HG02884 (cell line): ENCODE data around the gene UPF3A.
A peak's percentile ranks its signal among the peaks of the same experiment; 100 is the strongest.
"Not testable (repeated sequence)": the region's sequence is repeated elsewhere in the genome, so short reads cannot be mapped to it uniquely, and the experiment has no call there.

ENCODE experiments used
- ATAC-seq: cut with Tn5 transposase; IDR thresholded peaks from one replicate; pipeline ENCODE4 v1.9.1; 2021; ENCODE audit warnings: mild to moderate bottlenecking, moderate library complexity; ENCODE audit not compliant: unreplicated experiment

Gene UPF3A, protein sequence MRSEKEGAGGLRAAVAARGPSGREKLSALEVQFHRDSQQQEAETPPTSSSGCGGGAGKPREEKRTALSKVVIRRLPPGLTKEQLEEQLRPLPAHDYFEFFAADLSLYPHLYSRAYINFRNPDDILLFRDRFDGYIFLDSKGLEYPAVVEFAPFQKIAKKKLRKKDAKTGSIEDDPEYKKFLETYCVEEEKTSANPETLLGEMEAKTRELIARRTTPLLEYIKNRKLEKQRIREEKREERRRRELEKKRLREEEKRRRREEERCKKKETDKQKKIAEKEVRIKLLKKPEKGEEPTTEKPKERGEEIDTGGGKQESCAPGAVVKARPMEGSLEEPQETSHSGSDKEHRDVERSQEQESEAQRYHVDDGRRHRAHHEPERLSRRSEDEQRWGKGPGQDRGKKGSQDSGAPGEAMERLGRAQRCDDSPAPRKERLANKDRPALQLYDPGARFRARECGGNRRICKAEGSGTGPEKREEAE

DNA sequence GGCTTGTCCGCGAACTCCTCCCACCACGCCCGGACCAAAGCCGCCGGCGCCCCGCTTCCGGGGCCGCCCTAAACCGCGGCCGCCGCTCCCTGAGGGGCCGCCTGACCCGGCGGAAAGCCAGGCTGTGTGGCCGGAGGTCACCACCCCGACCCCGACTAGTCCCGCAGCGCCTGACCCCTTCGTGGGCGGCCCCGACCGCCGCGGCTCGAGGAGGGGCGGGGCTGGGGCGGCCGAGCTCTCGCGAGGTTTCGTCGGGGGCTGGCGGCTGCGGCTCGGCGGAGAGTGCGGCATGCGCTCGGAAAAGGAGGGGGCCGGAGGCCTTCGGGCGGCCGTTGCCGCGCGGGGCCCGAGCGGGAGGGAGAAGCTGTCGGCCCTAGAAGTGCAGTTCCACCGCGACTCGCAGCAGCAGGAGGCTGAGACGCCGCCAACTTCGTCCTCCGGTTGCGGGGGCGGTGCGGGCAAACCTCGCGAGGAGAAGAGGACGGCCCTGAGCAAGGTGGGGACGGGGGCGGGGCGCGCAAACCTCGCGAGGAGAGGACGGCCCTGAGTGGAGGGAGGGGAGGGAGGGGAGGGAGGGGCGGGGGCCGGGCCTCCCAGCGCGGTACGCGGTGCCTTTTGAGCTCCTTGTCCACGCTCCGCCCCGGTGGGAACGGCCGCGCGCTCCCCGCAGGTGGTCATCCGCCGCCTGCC, at the start of gene UPF3A:
Gene UPF3A (plus strand): TSS at position 251 of the 690 bp plus-strand sequence. CDS start 39 bp downstream, at position 290.
- peak; percentile 49 for ATAC-seq

DNA sequence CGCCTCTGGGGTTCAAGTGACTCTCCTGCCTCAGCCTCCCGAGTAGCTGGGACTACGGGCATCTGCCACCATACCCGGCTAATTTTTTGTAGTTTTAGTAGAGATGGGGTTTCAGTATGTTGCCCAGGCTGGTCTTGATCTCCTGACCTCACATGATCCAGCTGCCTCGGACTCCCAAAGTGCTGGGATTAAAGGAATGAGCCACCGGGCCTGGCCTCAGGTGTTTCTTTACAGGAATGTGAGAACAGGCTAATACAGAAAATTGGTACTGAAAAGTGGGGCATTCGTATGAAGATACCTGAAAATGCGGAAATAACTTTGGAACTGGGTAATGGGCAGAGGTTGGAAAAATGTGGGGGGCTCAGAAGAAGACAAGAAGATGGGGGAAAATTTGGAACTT, 49.5 kb upstream of the UPF3A start:
- ATAC-seq, result no peak

DNA sequence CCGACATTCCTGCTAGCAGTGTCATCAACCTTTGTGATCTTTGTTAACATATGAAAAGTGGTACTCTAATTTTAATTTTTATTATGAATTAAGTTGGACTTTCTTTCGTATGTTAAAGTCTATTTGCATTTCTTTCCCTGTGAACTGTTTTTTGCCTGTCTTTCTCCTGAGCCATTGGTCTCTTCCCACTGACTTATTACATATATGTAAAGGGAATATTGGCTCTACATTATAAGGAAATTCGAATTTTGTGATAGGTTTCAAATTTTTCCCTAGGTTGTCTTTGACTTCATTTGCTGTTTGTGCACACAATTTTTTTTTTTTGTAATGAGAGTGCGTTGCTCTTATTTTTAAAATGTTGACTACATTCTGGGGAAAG, 47.1 kb upstream of the UPF3A start:
- ATAC-seq, result no peak

DNA sequence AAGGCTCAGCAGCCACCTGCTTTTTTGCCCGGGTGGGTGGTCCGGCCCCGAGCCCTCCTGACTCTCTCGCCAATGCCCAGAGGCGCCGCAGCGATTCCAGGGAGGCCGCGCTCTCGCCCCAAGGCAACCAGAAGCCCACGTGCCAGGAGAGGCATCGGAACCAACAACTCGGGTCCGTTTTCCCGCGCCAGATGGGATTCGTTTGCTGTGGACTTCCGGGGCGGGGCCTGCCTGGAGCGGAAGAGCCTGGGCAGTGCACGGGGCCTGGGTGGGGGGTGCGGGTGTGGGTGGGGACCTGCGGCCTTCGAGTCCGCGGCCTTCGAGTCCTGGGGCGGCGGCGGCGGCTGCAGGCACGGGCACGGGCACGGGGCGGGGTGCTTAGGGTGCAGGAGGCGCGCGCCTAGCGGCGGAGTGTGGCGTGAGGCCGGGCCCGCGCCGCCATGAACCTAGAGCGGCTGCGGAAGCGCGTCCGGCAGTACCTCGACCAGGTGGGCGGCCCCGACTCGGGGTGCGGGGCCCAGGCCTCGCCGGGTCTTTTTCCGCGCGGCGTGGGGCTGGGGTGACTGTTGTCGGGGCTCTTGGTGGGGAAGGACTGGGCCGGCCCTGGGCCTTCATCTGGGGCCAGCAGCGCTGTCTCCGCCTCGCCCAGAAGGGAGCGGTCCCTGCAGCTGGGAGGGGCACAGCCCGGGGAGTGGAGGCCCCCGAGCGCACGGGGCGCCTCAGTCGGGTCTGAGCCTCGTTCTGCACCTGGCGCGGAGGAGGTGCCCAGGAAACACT, 46.6 kb upstream of the UPF3A start, which contains the start of gene CDC16:
Gene CDC16 (plus strand): TSS at position 253 of the 777 bp plus-strand sequence. CDS start 188 bp downstream, at position 441.
- peak; percentile 81 for ATAC-seq

DNA sequence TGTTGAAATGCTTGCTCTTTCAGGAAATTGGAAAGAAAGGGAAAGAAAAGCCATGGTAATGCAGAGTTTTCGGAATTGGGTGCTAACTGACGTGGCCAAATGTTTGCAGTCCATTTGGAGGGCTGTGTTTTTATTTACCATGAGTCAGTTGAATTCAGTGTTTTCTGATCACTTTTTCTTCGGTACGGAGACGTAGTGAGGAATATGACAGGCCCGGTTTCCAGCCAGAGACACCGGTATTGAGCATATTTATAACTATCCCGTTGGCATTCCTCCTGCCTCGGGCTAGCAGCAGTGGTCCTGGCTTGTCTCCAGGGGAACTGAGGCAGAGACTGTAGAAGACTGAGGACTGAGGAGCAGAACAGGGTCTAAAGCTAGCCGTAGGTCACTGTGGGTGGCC, 45.7 kb upstream of the UPF3A start:
- no peak for ATAC-seq

DNA sequence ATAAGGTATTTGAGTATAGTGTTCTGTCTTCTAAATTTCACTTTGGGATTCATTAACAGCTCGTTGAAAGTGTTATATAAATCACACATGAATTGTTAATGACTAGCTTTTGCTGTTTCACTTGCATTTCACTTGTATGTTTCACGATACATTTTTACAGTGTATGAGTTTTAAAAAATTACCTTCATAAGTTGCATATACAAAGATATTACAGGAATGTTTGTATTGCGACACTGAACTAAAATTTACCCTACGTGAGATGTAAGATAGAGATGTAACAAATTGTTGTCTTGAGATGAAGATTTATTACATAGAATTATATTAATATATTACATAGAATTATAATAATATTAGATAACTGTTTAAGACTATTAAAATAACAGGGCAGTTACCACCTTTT, 45.2 kb upstream of the UPF3A start:
- no peak for ATAC-seq

DNA sequence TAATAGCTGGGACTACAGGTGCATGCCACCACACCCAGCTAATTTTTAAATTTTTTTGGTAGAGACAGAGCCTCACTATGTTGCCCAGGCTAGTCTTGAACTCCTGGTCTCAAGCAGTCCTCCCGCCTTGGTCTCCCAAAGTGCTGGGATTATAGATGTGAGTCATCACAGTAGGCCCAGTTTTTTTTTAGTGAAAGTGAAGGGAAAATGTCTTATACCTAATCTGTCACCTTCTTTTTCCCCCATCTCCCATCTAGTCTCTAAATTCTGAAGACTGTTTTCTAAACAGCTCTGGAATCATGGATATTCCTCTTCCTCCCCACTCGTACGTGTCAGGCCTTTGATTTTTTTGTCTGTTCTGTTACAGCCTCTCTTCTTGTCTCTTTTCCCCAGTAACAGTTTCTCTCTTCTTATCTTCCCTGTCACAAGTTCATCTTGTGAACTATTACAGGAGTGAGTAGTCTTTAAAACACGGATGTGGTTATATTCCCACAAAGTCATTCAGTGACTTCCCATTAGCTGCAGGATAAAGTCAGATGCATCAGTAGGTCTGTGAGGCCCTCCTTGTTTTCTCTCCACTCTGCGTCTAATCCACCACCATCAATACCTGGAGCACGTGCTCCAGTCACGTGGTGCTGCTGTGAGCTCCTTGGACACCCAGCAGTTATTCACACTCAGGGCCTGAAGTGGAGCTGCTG, 43.8 kb upstream of the UPF3A start:
- no peak for ATAC-seq

DNA sequence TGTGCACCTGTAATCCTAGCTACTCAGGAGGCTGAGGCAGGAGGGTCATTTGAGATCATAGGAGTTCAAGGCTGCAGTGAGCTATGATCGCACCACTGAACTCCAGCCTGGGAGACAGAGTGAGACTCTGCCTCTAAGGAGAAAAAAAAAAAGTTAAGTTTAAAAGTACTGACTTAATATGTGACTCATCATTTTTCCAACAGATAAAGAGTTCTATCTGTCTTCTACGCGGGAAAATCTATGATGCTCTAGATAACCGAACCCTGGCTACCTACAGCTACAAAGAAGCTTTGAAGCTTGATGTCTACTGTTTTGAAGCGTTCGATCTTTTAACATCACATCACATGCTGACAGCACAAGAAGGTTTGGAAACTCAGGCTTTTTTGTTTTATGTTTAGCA, 39.5 kb upstream of the UPF3A start:
- no peak for ATAC-seq

DNA sequence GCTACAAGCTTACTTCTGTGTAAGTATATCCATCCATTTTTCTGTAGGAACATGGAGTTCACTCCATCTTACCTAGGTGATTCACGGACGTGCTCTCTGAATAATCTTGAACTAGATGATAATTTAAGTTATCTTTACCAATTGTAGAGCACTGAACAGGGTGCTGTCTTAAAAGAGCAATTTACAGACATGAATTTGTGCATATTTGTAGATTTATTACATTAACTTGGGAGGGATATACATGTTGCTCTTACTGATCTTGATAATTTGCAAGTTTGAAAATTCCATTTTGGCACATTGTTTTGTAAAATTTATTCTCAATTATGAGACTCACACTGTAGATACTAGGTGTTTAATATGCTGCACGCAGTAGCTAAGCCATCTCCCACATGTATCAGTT, 37.4 kb upstream of the UPF3A start:
- ATAC-seq, result no peak

DNA sequence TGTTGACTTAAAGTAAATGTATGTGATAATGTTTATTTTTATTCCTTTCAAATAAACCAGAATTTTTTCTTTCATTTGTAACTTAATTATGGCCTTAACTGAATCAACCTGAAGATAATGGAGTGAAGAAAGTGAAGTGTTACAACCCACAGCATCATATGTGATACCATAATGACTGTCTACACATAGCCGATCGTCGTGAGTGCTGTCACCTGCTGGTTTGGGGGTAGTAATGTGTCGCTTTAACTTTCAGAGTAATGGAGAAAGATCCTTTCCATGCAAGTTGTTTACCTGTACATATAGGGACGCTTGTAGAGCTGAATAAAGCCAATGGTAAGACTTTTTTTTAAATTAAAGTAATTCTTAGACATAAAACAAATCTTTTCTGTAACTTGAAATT, 36.8 kb upstream of the UPF3A start:
- ATAC-seq, result no peak

DNA sequence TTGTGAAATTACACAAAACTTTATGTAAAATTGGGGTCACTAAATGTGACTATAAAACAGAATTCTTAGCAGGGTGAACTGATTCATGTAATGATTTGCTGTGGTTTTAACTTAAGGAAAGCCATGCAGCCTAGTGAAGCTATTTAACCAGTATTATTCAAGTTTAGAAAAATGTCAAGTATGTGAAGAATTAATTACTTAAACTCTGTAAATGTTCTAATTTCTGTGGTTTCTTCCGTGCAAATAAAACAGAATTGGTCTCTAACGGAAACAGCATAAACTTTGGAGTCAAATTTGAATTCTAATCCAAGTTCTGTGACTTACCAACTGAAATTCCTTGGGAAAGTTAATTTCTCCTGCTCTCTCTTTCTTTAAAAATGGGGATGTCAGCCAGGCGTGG, 33.4 kb upstream of the UPF3A start:
- no peak for ATAC-seq

DNA sequence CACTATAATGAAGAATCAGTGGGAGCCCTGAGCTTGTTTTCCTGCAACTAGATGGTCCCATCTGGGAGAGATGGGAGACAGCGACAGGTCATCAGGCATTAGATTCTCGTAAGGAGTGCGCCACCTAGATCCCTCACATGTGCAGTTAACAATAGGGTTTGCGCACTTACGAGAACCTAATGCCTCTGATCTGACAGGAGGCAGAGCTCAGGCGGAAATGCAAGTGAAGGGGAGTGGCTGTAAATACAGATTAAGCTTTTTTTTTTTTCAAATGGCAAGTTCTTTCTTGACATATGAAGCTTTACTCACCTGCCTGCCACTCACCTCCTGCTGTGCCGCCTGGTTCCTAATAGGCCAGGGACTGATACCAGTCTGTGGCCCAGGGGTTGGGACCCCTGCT, 32.3 kb upstream of the UPF3A start:
- no peak for ATAC-seq

DNA sequence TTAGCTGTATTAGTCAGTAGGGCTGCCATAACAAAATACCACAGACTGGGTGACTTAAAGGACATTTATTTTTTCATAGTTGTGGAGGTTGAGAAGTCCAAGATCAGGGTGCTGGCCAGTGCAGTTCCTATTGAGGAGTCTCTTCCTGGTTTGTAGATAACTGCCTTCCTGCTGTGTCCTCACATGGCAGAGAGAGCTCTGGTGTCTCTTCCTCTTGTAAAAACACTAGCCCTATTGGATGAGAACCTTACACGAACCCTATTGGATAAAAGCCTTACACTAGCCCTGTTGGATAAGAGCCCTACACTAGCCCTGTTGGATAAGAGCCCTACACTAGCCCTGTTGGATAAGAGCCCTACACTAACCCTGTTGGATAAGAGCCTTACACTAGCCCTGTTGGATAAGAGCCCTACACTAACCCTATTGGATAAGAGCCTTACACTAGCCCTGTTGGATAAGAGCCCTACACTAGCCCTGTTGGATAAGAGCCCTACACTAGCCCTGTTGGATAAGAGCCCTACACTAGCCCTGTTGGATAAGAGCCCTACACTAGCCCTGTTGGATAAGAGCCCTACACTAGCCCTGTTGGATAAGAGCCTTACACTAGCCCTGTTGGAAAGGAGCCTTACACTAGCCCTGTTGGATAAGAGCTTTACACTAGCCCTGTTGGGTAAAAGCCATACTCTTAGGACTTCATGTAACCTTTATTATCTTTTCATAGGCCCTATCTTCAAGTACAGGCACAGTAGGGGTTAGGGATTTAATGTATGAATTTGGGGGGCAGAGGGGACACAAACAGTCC, 29.6 kb upstream of the UPF3A start:
- ATAC-seq, result not testable (repeated sequence)

DNA sequence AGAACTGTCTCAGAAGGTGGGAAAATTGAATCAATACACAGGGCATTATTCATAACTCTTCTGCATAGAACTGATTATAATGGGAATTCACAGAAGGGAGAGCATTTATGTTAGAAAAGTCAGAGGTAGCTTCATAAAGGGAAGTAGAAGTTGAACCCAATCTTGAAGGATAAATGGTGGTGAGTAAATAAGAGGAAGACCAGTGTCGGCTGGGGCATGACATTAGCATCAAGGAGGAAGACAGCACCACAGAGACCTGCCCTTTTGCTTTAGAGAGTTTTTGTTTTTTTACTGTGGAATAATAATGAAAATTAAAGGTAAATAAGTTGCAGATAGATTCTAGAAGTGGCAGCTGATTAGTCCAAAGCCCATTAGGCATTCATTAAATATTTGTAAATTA, 24.9 kb upstream of the UPF3A start:
- no peak for ATAC-seq

DNA sequence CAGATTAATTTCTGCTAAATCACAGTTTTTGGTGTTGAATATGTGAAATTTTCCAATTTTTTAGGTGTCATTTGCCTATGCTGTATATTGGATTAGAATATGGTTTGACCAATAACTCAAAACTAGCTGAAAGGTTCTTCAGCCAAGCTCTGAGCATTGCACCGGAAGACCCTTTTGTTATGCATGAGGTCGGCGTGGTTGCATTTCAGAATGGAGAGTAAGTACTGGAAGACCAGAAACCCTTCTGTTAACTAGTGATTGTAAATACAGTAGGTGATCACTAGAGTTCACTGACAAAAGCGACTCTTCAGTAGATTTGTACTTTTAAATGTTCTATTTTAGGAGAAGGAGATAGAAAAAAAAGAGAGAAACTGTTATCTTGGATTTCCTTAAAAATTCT, 24.4 kb upstream of the UPF3A start:
- ATAC-seq, result no peak

DNA sequence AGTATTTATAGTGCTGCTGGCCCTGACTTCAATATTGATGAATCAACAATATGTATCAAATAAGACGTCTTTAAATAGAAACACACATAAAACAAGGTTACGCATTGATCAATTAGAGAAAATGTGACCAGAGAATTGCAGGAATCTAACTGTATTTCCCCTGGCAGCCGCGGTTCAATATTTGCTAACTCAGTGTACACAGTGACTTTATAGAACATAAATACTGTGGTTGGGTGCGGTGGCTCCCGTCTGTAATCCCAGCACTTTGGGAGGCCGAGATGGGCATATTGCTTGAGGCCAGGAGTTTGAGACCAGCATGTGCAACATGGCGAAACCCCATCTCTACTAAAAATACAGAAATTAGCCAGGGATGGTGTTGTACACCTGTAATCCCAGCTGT, 22.8 kb upstream of the UPF3A start:
- ATAC-seq, result no peak

DNA sequence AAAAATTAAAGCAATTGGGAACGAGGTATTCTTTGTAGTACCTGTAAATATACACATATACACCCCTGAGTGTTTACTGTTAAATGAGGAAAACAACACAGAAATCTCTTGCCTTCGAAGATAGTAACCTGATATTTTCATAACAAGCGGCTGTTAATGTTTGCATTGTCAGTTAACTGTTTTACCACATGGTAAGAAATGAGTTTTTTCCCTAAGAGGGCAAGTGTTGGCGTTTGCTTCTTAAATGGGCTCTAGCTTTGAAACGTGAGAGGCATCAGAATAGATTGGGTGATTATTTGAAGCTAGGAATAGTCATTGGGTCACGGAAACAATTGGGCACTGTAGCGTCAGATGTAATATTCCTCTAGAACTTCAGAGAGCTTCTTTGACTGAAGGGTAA, 22.0 kb upstream of the UPF3A start:
- ATAC-seq, result no peak

DNA sequence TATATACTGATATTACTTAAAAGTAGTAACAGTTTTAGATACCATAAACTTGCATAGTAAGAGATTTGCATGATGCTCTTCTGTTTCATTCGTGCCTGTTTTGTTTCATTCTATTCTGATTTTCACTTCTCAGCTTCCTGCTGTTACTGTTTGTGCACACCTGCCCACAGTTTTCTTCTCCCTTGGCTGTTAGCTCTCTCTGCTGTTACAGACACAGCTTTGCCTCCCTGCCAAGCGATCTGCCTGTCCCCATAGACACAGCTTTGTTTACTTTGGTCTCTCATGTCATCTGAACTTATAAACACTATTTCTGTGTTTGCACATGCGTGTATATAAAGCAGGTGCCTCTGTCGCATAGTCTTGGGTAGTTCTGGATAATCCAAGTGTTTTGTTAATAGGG, 21.4 kb upstream of the UPF3A start:
- ATAC-seq, result peak; percentile 59

DNA sequence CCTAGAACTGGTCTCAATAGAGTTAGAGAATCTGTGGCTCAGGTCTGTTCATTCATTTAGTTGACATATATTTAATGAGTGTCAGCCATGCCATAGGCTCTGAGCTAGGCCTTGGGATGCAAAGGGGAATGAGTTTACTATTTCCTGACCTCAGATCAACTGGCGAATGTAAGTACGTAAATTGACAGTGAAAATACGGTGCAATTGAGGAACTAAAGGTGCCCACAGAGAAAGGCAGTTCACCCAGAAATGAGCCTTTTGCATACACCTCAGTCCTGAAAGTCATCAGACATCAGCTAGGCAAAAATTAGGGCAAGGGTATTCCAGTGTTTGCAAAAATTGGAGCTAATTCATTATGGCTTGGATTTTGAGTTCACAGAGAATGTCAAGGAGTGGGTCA, 20.6 kb upstream of the UPF3A start:
- ATAC-seq, result no peak

DNA sequence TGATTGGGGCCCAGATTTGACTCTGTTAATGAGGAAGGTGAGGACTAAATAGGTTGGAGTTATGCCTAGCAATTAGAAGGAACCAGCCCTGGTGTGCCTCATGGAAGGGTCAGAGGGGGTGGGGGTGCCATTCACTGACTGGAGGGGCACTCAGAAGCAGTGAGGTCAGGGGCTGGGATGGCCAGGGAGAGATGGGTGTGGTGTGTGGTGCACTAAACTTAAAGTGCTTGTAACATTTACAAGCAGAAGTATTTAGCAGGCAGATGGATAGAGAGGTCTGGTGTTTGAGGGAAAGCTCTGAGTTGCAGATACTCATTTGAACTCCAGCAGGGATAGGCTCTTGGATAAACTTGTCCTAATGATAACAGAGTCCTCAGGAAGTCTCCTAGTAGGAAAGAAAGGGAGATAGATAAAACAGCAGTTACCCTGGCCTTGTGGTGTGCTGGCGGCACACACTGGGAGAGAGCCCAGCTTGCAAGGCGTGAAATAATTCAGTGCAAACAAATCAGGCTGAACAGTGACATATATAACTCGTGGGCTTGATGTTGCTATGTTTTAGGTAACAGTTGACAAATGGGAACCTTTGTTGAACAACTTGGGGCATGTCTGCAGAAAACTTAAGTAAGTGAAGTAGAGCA, 20.0 kb upstream of the UPF3A start:
- ATAC-seq, result no peak
